ENCODE results near the gene CCDC14.
A peak's percentile ranks its signal among the peaks of the same experiment; 100 is the strongest.
"Not testable (repeated sequence)": the region's sequence is repeated elsewhere in the genome, so short reads cannot be mapped to it uniquely, and the experiment has no call there.

Gene CCDC14

DNA sequence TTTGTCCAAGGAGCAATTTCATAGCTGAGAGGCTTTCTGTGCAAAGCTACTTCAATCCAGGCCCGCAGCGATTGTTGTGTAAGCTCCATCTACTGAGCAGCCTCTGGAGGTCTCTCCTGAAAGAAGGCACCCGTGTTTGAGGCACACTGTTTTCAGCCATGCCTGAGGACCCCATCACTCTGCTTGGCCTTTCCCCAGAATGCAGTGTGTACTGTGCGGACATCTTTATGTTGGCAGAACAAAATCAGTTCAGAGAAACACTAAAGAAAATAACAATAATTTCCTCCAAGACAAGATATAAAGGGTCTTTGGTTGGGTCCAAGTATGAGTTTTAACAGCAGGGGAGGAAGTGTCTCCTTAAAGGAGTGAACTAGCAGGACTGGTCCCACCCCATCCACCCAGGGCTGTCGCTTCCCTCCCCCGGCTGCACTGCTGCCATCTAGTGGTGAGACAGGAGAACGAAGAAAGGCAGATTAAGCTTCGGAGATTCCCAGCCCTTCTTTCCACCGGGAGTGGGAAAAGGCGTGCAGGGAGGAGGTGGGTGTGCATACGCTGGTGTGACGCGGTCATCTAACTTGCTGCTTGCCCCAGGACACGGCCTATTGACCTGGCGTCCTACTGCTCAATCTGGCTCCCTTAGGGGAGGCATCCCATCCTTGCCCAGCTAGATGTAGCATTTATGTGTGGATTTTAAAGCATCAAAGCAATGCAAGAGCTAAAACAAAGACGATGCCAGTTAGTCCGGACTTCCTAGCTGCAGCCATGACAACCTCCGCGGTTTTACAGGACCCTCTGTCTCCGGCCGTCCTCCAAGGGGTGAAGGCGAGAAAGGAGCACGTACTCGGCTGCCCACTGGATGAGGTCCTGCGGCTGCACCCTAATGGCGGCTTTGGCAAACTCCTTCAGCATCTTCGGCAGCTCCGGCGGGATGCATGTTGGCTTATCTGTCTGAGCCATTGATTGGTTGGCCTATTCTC is 18.8 kb upstream of the CCDC14 start:
- not testable (repeated sequence) for H4K20me1 ChIP-seq (ENCODE audit: low read depth, low read length); H3K9me3 ChIP-seq (ENCODE audit: insufficient read depth, low read length); H3K36me3 ChIP-seq (ENCODE audit: low read length); H2AFZ ChIP-seq (ENCODE audit: low read depth, low read length, severe bottlenecking); H3K79me2 ChIP-seq (ENCODE audit: insufficient read depth, low read length); H3K4me2 ChIP-seq (ENCODE audit: low read depth, low read length, poor library complexity, severe bottlenecking); H3K27me3 ChIP-seq (ENCODE audit: low read length); H3K27ac ChIP-seq (ENCODE audit: low read depth, low read length); H3K9ac ChIP-seq (ENCODE audit: low read length); H3K4me3 ChIP-seq (ENCODE audit: insufficient read depth, low read length, poor library complexity, severe bottlenecking); H3F3A ChIP-seq (ENCODE audit: insufficient read depth); H3K9me2 ChIP-seq (replicated peaks; ENCODE audit: insufficient read depth, low read length)
- TF ChIP-seq, protein P1, sequence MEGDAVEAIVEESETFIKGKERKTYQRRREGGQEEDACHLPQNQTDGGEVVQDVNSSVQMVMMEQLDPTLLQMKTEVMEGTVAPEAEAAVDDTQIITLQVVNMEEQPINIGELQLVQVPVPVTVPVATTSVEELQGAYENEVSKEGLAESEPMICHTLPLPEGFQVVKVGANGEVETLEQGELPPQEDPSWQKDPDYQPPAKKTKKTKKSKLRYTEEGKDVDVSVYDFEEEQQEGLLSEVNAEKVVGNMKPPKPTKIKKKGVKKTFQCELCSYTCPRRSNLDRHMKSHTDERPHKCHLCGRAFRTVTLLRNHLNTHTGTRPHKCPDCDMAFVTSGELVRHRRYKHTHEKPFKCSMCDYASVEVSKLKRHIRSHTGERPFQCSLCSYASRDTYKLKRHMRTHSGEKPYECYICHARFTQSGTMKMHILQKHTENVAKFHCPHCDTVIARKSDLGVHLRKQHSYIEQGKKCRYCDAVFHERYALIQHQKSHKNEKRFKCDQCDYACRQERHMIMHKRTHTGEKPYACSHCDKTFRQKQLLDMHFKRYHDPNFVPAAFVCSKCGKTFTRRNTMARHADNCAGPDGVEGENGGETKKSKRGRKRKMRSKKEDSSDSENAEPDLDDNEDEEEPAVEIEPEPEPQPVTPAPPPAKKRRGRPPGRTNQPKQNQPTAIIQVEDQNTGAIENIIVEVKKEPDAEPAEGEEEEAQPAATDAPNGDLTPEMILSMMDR (IDR thresholded peaks at IDR 0.05; ENCODE audit: insufficient read depth, low read length, poor library complexity, severe bottlenecking): peak; percentile 40

DNA sequence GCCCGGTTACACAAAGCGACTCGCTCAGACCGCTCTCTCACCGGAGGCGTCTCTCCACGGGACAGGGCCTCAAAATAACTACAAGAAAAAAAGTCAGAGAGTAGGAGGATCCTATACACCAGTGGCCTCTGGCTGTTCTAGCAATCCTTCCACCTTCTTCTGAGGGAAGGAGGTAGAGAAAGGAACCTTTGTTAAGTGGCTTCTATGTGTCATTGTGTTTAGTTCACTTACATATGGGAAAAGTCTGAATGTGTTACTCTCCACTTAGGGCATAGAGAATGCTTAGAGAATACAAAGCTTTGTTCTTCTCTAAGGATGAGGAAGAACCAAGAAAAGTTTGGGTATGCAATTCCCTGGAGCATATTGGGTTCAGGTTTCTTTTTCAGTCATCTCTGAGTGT is 15.9 kb upstream of the CCDC14 start:
- H3K36me3 ChIP-seq (ENCODE audit: low read length); H2AFZ ChIP-seq (ENCODE audit: low read depth, low read length, severe bottlenecking): not testable (repeated sequence)

GRCh38 chr3:123976181-123976898 is 15.3 kb upstream of the CCDC14 start:
- H3K27me3 ChIP-seq (ENCODE audit: low read length); H3K9me2 ChIP-seq (replicated peaks; ENCODE audit: insufficient read depth, low read length); H3K79me2 ChIP-seq (ENCODE audit: insufficient read depth, low read length); H3K27ac ChIP-seq (ENCODE audit: low read depth, low read length); H4K20me1 ChIP-seq (ENCODE audit: low read depth, low read length); H3K4me2 ChIP-seq (ENCODE audit: low read depth, low read length, poor library complexity, severe bottlenecking); H3K36me3 ChIP-seq (ENCODE audit: low read length); H2AFZ ChIP-seq (ENCODE audit: low read depth, low read length, severe bottlenecking); H3F3A ChIP-seq (ENCODE audit: insufficient read depth); H3K4me3 ChIP-seq (ENCODE audit: insufficient read depth, low read length, poor library complexity, severe bottlenecking); H3K9me3 ChIP-seq (ENCODE audit: insufficient read depth, low read length); H3K9ac ChIP-seq (ENCODE audit: low read length): not testable (repeated sequence)

More for the DNA sequence above, 15.9 kb upstream of the CCDC14 start:
- H4K20me1 ChIP-seq (ENCODE audit: low read depth, low read length); H3K79me2 ChIP-seq (ENCODE audit: insufficient read depth, low read length); H3K27ac ChIP-seq (ENCODE audit: low read depth, low read length); H3K4me3 ChIP-seq (ENCODE audit: insufficient read depth, low read length, poor library complexity, severe bottlenecking); H3K4me2 ChIP-seq (ENCODE audit: low read depth, low read length, poor library complexity, severe bottlenecking); H3K9ac ChIP-seq (ENCODE audit: low read length); H3F3A ChIP-seq (ENCODE audit: insufficient read depth); H3K27me3 ChIP-seq (ENCODE audit: low read length); H3K9me2 ChIP-seq (replicated peaks; ENCODE audit: insufficient read depth, low read length); H3K9me3 ChIP-seq (ENCODE audit: insufficient read depth, low read length): not testable (repeated sequence)

- H2AFZ ChIP-seq (ENCODE audit: low read depth, low read length, severe bottlenecking); H3K36me3 ChIP-seq (ENCODE audit: low read length); H3K4me2 ChIP-seq (ENCODE audit: low read depth, low read length, poor library complexity, severe bottlenecking); H3K27me3 ChIP-seq (ENCODE audit: low read length); H3K9ac ChIP-seq (ENCODE audit: low read length); H4K20me1 ChIP-seq (ENCODE audit: low read depth, low read length); H3F3A ChIP-seq (ENCODE audit: insufficient read depth); H3K9me3 ChIP-seq (ENCODE audit: insufficient read depth, low read length); H3K4me3 ChIP-seq (ENCODE audit: insufficient read depth, low read length, poor library complexity, severe bottlenecking); H3K9me2 ChIP-seq (replicated peaks; ENCODE audit: insufficient read depth, low read length); H3K79me2 ChIP-seq (ENCODE audit: insufficient read depth, low read length); H3K27ac ChIP-seq (ENCODE audit: low read depth, low read length): not testable (repeated sequence)
Measured at GRCh38 chr3:123975030-123975429, 14.0 kb upstream of the CCDC14 start.

DNA sequence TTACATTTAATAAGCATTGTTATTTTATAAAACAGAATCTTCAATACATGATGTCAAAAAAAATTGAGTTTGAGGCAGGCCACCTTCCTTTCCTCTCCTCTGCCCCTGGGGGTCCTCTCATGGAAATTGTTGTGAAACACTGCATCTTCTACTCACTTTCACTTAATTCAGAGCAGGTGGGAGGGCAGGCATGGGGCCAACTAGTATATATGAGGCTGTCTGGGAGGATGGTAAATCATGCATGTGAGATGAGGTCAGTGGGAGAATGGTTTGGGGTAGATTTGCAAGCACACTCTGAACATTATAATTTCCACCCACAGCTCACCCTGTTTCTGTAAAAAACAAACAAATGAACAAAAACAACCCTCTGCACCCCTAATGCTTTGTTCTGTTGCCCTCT is 10.4 kb upstream of the CCDC14 start:
- Histone ChIP-seq H3K4me3 (ENCODE audit: insufficient read depth, low read length, poor library complexity, severe bottlenecking) (no peak overlapping the region), H3K27me3 (ENCODE audit: low read length) (no peaks in the 10 kb centered on the region), H3K36me3 (ENCODE audit: low read length) (no peaks in the 10 kb centered on the region), H3K9me2 (replicated peaks; ENCODE audit: insufficient read depth, low read length) (no peaks in the 10 kb centered on the region), H3K79me2 (ENCODE audit: insufficient read depth, low read length) (no peaks in the 10 kb centered on the region), H3F3A (ENCODE audit: insufficient read depth) (no peaks in the 10 kb centered on the region), H3K27ac (ENCODE audit: low read depth, low read length) (no peak overlapping the region), H3K4me2 (ENCODE audit: low read depth, low read length, poor library complexity, severe bottlenecking) (no peak overlapping the region), H2AFZ (ENCODE audit: low read depth, low read length, severe bottlenecking) (no peak overlapping the region), H4K20me1 (ENCODE audit: low read depth, low read length) (no peaks in the 10 kb centered on the region), H3K9ac (ENCODE audit: low read length) (no peak overlapping the region), H3K9me3 (ENCODE audit: insufficient read depth, low read length) (no peaks in the 10 kb centered on the region)
- TF ChIP-seq EZH2phosphoT487 (conservative IDR thresholded peaks at IDR 0.05; ENCODE audit: low read length): no peak
- TF ChIP-seq, protein P1 (IDR thresholded peaks at IDR 0.05; ENCODE audit: insufficient read depth, low read length, poor library complexity, severe bottlenecking): no peak

DNA sequence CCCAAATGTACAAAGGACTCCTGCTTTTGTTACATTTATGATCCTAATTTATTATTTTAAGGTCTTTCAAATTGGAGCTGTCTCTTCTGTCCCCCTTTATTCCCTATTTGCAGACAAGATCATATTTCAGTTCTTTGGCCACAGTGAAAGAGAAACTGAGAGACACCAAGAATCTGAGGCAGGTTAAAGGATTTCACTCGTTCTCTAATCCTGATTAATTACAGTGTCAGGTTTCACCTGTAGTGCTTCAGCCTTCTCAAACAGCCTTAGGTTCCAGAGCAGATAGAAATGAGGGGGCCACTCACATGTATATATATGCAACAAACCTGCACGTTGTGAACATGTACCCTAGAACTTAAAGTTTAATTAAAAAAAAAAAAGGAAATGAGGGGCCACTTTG is 6.2 kb upstream of the CCDC14 start:
- not testable (repeated sequence) for H3F3A ChIP-seq (ENCODE audit: insufficient read depth); H3K36me3 ChIP-seq (ENCODE audit: low read length); H3K79me2 ChIP-seq (ENCODE audit: insufficient read depth, low read length); H3K9me2 ChIP-seq (replicated peaks; ENCODE audit: insufficient read depth, low read length); H3K27me3 ChIP-seq (ENCODE audit: low read length); H3K9ac ChIP-seq (ENCODE audit: low read length); H3K4me2 ChIP-seq (ENCODE audit: low read depth, low read length, poor library complexity, severe bottlenecking); H2AFZ ChIP-seq (ENCODE audit: low read depth, low read length, severe bottlenecking); H3K9me3 ChIP-seq (ENCODE audit: insufficient read depth, low read length); H3K4me3 ChIP-seq (ENCODE audit: insufficient read depth, low read length, poor library complexity, severe bottlenecking); H4K20me1 ChIP-seq (ENCODE audit: low read depth, low read length); H3K27ac ChIP-seq (ENCODE audit: low read depth, low read length)
